Kidney (tissue), 14 donors: Measurements from ENCODE around the gene DENND1B. TPM values are rescaled to one million over a fixed set of nuclear protein-coding genes. Genes with fewer than 3 reads are reported as not detected.

Source experiments
- DNase-seq, 5 donors: peaks; one replicate each; pipeline ENCODE4 v3.0.0-alpha.2; 2013 to 2020
- FAIRE-seq: peaks from 2 replicates; lab custom pipeline; 2012; peaks lifted over from hg19 to GRCh38; lab: Jason Lieb, UNC
- H3K27ac ChIP-seq, 2 donors: one replicate each; pipeline ENCODE4 v1.7.0; 2013; ENCODE audit warnings: low read depth in 2 of 2, low read length in 2 of 2, inconsistent platforms in 1 of 2
- H3K27me3 ChIP-seq: one replicate; pipeline ENCODE4 v1.7.1; 2013; ENCODE audit warnings: low read length, inconsistent platforms; ENCODE audit not compliant: control insufficient read depth, insufficient read depth
- H3K36me3 ChIP-seq, 3 donors: one replicate each; pipeline versions ENCODE4 v1.7.0 to v1.7.1; 2013; ENCODE audit warnings: low read length in 3 of 3, control low read depth in 1 of 3, inconsistent platforms in 1 of 3; ENCODE audit not compliant: insufficient read depth in 3 of 3, control insufficient read depth in 2 of 3
- H3K4me1 ChIP-seq, 3 donors: one replicate each; pipeline versions ENCODE4 v1.7.0 to v1.7.1; 2013; ENCODE audit warnings: low read length in 3 of 3, inconsistent platforms in 1 of 3, low read depth in 1 of 3; ENCODE audit not compliant: control insufficient read depth in 2 of 3, insufficient read depth in 2 of 3
- H3K4me3 ChIP-seq, 3 donors: one replicate each; pipeline versions ENCODE4 v1.7.0 to v1.8.1; 2013; ENCODE audit warnings: low read length in 3 of 3, control low read depth in 1 of 3, inconsistent platforms in 1 of 3
- H3K9ac ChIP-seq, 3 donors: one replicate each; pipeline versions ENCODE4 v1.7.0 to v1.7.1; 2013; ENCODE audit warnings: low read length in 3 of 3, control low read depth in 1 of 3, inconsistent platforms in 1 of 3
- H3K9me3 ChIP-seq, 3 donors: one replicate each; pipeline versions ENCODE4 v1.7.0 to v1.7.1; 2013; ENCODE audit warnings: low read length in 3 of 3, control low read depth in 1 of 3, inconsistent platforms in 1 of 3; ENCODE audit not compliant: control insufficient read depth in 2 of 3, insufficient read depth in 1 of 3
- intact Hi-C: fragments of 100-400 bp; cut with DNase I; formaldehyde crosslinking; loops from one replicate; pipeline ENCODE4 v1.11.1; 2022
- polyA plus RNA-seq: library from polyadenylated mRNA; stranded (reverse); fragments of 350-450 nt; fragmentation: Illumina TruSeq; extraction: RNeasy Lipid Tissue Mini Kit (QIAGEN cat#74804); gene quantifications from one replicate; pipeline ENCODE4 v1.2.3, GENCODE V29; 2014; ENCODE audit warnings: low read depth, low replicate concordance; ENCODE audit not compliant: insufficient read depth
- total RNA-seq: library from RNA; stranded (reverse); fragmentation: NEBNext Ultra II Directional; extraction: Animal tissue kit (Norgen Biotek cat#: 25700); gene quantifications from one replicate; pipeline ENCODE4 v1.2.1, GENCODE V29; 2021
- TF ChIP-seq, protein P1 (sequence below): IDR thresholded peaks from 3 replicates; pipeline ENCODE4 v1.5.1; 2012; ENCODE audit warnings: mild to moderate bottlenecking, moderate library complexity, borderline replicate concordance; ENCODE audit not compliant: insufficient read depth; ENCODE audit errors: extremely low read depth
- donor health status: control.
- donor health status: control.
- donor health status: control.
- donor health status: control.
- donor health status: control.
- donor health status: DM: yes; HTN: yes; CAD: no.
- donor health status: Normal renal cell carcinoma (clear cell type).

Gene DENND1B
- total and polyA plus RNA-seq, 2 donors from 2014 or later: 3.1 to 20.6 TPM

DNA sequence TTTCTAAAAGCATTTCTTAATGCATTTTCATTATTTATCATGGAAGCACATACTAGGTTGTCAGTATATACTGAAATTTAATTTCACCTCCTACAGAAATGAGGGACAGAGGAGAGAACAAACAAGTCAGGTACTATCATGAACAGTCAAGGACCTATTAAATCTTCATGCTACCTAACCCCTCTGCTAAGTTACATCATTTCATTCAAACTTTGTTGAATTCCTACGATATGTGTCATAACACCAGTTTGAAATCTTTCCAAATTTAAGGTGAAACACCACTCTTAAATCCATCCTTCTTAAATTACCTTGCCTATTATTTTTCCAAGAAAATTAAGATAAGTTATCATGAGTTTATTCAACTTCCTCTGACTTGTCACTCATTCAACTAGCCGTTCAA lies 78.9 kb downstream of the DENND1B start:
- Histone ChIP-seq H3K27me3 (no peaks in the 10 kb centered on the region), H3K9ac (no peak overlapping the region), H3K9me3 (no peaks in the 10 kb centered on the region), H3K4me3 (no peak overlapping the region), H3K4me1 (peaks cover 0 to 4% (median 0%) of the 10 kb centered on the region in 3 donors), H3K36me3 (no peaks in the 10 kb centered on the region), H3K27ac (no peak overlapping the region)
- TF ChIP-seq, protein P1, sequence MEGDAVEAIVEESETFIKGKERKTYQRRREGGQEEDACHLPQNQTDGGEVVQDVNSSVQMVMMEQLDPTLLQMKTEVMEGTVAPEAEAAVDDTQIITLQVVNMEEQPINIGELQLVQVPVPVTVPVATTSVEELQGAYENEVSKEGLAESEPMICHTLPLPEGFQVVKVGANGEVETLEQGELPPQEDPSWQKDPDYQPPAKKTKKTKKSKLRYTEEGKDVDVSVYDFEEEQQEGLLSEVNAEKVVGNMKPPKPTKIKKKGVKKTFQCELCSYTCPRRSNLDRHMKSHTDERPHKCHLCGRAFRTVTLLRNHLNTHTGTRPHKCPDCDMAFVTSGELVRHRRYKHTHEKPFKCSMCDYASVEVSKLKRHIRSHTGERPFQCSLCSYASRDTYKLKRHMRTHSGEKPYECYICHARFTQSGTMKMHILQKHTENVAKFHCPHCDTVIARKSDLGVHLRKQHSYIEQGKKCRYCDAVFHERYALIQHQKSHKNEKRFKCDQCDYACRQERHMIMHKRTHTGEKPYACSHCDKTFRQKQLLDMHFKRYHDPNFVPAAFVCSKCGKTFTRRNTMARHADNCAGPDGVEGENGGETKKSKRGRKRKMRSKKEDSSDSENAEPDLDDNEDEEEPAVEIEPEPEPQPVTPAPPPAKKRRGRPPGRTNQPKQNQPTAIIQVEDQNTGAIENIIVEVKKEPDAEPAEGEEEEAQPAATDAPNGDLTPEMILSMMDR: no peak
- DNase-seq (no peak), FAIRE-seq (no peak)
- intact Hi-C loops: no loop called here

DNA sequence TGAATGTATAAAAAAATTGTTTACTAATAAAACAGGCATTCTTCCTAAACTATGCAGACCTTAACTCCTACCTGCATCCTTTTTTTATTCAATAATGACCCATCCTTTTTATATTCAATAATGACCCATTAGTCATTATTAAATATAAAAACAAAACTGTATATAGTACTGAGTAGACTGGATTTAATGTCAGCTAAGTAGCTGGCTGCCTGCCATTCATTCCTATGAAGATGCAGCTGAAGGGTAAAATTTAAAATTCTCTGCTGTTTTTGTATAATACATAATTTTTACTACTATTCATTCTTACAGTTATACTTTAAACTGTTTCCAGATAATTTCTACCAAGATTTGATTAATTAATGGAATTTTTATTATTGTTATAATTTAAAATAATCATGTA lies 79.3 kb downstream of the DENND1B start:
- TF ChIP-seq, protein P1: no peak
- Histone ChIP-seq H3K4me1 (peaks cover 0 to 4% (median 0%) of the 10 kb centered on the region in 3 donors), H3K27ac (no peak overlapping the region), H3K9me3 (no peaks in the 10 kb centered on the region), H3K9ac (no peak overlapping the region), H3K36me3 (no peaks in the 10 kb centered on the region), H3K27me3 (no peaks in the 10 kb centered on the region), H3K4me3 (no peak overlapping the region)
- peak; percentile 46 for FAIRE-seq
- intact Hi-C loops: no loop called here
- DNase-seq: no peak

DNA sequence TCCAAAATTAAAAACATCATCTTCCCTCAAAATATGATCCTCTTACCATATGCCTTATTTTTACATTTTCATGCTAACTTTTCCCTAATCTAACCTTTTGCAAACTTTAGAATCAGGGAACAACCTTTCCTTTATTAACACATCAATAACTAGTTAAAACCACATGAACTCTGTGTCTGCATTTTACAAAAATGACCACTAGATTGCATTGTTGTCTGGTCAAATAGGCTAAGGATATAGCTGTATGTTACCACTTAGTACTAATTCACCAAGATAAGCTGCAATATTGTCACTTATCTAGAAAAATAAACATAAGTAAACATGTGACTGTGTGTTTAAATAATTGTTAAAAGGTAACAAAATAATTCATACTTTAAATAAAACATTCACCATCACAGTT lies 82.3 kb downstream of the DENND1B start:
- no peak overlapping the region for H3K27ac ChIP-seq
- FAIRE-seq (peak; percentile 75), DNase-seq (peak in 1 of 5 donors; percentile 16)
- no peaks in the 10 kb centered on the region for H3K27me3 ChIP-seq
- H3K9ac ChIP-seq: no peak overlapping the region
- peaks cover 0 to 11% (median 0%) of the 10 kb centered on the region in 3 donors for H3K9me3 ChIP-seq
- no peak overlapping the region for H3K4me3 ChIP-seq
- peaks cover 0 to 4% (median 0%) of the 10 kb centered on the region in 3 donors for H3K4me1 ChIP-seq
- intact Hi-C loops: no loop called here
- H3K36me3 ChIP-seq: no peaks in the 10 kb centered on the region
- TF ChIP-seq, protein P1: peak; percentile 33

DNA sequence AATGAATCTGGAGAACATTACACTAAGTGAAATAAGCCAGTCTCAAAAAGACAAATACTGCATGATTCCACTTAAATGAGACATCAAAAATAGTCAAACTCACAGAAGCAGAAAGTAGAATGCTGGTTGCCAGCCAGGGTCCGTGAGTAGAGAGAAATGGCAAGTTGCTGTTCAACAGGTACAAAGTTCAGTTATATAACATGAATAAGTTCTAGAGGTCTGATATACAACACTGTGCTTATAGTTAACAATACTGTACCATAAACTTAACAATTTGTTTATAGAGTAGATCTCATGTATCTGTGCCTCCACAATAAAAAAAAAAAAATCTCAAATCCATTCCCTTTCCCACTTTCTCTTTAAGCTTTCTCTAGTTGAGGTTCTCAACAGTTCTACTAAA lies 83.5 kb downstream of the DENND1B start:
- intact Hi-C loops: no loop called here
- peaks cover 0 to 4% (median 0%) of the 10 kb centered on the region in 3 donors for H3K4me1 ChIP-seq

More for the DNA sequence above, 83.5 kb downstream of the DENND1B start:
- Histone ChIP-seq H3K9ac (no peak overlapping the region), H3K4me3 (peak overlapping the region in 1 of 3 donors; percentile 37), H3K27ac (no peak overlapping the region), H3K27me3 (no peaks in the 10 kb centered on the region), H3K9me3 (peaks cover 0 to 11% (median 0%) of the 10 kb centered on the region in 3 donors), H3K36me3 (no peaks in the 10 kb centered on the region)
- DNase-seq (no peak), FAIRE-seq (no peak)
- TF ChIP-seq, protein P1: no peak
